ENCODE measurements around the gene PNMA8B.

PNMA8B gene

DNA sequence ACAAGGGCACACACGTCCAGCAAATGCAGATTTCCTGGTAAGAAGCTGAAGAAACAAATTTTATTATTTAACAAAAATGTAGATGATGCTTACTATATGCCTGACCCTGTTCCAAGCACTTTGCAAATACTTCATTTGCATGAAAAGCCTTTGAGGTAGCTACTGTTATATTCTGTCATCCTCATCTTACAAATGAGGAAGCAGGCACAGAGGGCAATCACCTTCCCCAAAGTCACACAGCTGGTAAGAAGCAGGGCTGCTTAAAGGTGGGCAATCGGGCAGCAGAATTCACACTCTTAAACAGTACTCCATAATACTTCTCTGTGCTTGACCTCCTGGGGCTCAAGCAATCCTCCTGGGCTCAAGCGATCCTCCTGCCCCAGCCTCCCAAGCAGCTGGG lies 48.7 kb downstream of the PNMA8B start:
- no peaks in the 10 kb centered on the region for H3K9me3 ChIP-seq (replicated peaks; ENCODE audit: insufficient read depth, low read length)
- no peak overlapping the region for H3K9ac ChIP-seq (ENCODE audit: low read length)
- no peak overlapping the region for H3K27ac ChIP-seq (ENCODE audit: low read length)
- H3K4me3 ChIP-seq (ENCODE audit: low read length) = no peak overlapping the region
- H3K27me3 ChIP-seq (replicated peaks; ENCODE audit: insufficient read depth, low read length) = peaks cover 79% of the 10 kb centered on the region
- H2AFZ ChIP-seq (ENCODE audit: low read length) = no peak overlapping the region
- DNase-seq = no peak
- H3K36me3 ChIP-seq (replicated peaks; ENCODE audit: insufficient read depth, low read length) = no peaks in the 10 kb centered on the region
- H3K9me2 ChIP-seq (replicated peaks; ENCODE audit: insufficient read depth, low read length) = no peaks in the 10 kb centered on the region
- no peaks in the 10 kb centered on the region for H3F3A ChIP-seq (ENCODE audit: insufficient read depth, low read length)
- H3K4me1 ChIP-seq (ENCODE audit: low read length) = no peaks in the 10 kb centered on the region
- no peaks in the 10 kb centered on the region for H4K20me1 ChIP-seq (ENCODE audit: insufficient read depth, low read length)
- H3K79me2 ChIP-seq (ENCODE audit: low read length) = no peaks in the 10 kb centered on the region
- no peak overlapping the region for H3K4me2 ChIP-seq (ENCODE audit: low read depth, low read length)
- no peak for TF ChIP-seq EZH2 (optimal IDR thresholded peaks at IDR 0.05; ENCODE audit: low read depth, low read length)
- no peak for TF ChIP-seq EZH2phosphoT487 (IDR thresholded peaks at IDR 0.05; ENCODE audit: low read length)
- TF ChIP-seq CTCF (IDR thresholded peaks at IDR 0.05; ENCODE audit: low read length) = no peak

DNA sequence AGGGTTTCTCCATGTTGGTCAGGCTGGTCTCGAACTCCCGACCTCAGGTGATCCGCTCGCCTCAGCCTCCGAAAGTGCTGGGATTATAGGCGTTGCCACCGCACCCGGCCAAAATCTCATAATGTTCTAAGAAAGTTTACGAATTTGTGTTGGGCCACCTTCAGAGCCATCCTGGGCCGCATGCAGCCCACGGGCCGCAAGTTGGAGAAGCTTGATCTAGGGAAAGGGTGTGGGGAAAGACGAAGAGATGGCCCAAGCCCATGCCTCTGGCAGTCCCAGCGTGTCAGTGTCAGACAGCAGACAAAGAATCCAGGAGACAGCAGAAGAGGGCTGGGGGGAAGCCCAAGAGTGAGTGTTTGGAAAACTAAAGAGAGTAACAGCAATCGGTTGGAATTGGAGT lies 49.6 kb downstream of the PNMA8B start:
- peaks cover 76% of the 10 kb centered on the region for H3K27me3 ChIP-seq (replicated peaks; ENCODE audit: insufficient read depth, low read length)
- no peak overlapping the region for H3K27ac ChIP-seq (ENCODE audit: low read length)

GRCh38 chr19:46442808-46443450 lies 52.7 kb downstream of the PNMA8B start:
- no peaks in the 10 kb centered on the region for H4K20me1 ChIP-seq (ENCODE audit: insufficient read depth, low read length)
- no peak overlapping the region for H3K27ac ChIP-seq (ENCODE audit: low read length)
- TF ChIP-seq EZH2phosphoT487 (IDR thresholded peaks at IDR 0.05; ENCODE audit: low read length) (no peak), CTCF (IDR thresholded peaks at IDR 0.05; ENCODE audit: low read length) (no peak), EZH2 (optimal IDR thresholded peaks at IDR 0.05; ENCODE audit: low read depth, low read length) (no peak)
- no peak for DNase-seq
- no peaks in the 10 kb centered on the region for H3K79me2 ChIP-seq (ENCODE audit: low read length)
- no peaks in the 10 kb centered on the region for H3K4me1 ChIP-seq (ENCODE audit: low read length)
- peak overlapping the region; percentile 41 for H3K4me2 ChIP-seq (ENCODE audit: low read depth, low read length)
- no peaks in the 10 kb centered on the region for H3K36me3 ChIP-seq (replicated peaks; ENCODE audit: insufficient read depth, low read length)
- H3F3A ChIP-seq (ENCODE audit: insufficient read depth, low read length) = no peaks in the 10 kb centered on the region
- H2AFZ ChIP-seq (ENCODE audit: low read length) = no peak overlapping the region
- H3K9me2 ChIP-seq (replicated peaks; ENCODE audit: insufficient read depth, low read length) = no peaks in the 10 kb centered on the region
- no peak overlapping the region for H3K4me3 ChIP-seq (ENCODE audit: low read length)
- no peak overlapping the region for H3K9ac ChIP-seq (ENCODE audit: low read length)
- H3K27me3 ChIP-seq (replicated peaks; ENCODE audit: insufficient read depth, low read length) = peaks cover 54% of the 10 kb centered on the region
- H3K9me3 ChIP-seq (replicated peaks; ENCODE audit: insufficient read depth, low read length) = no peaks in the 10 kb centered on the region

More for the DNA sequence above, 49.6 kb downstream of the PNMA8B start:
- H3K9ac ChIP-seq (ENCODE audit: low read length) = no peak overlapping the region
- no peak overlapping the region for H2AFZ ChIP-seq (ENCODE audit: low read length)
- H3K4me3 ChIP-seq (ENCODE audit: low read length) = no peak overlapping the region
- no peaks in the 10 kb centered on the region for H4K20me1 ChIP-seq (ENCODE audit: insufficient read depth, low read length)
- DNase-seq = no peak
- H3K4me2 ChIP-seq (ENCODE audit: low read depth, low read length) = no peak overlapping the region
- no peaks in the 10 kb centered on the region for H3K9me2 ChIP-seq (replicated peaks; ENCODE audit: insufficient read depth, low read length)
- TF ChIP-seq EZH2phosphoT487 (IDR thresholded peaks at IDR 0.05; ENCODE audit: low read length) (no peak), CTCF (IDR thresholded peaks at IDR 0.05; ENCODE audit: low read length) (no peak), EZH2 (optimal IDR thresholded peaks at IDR 0.05; ENCODE audit: low read depth, low read length) (no peak)
- no peaks in the 10 kb centered on the region for H3K4me1 ChIP-seq (ENCODE audit: low read length)
- H3F3A ChIP-seq (ENCODE audit: insufficient read depth, low read length) = no peaks in the 10 kb centered on the region
- no peaks in the 10 kb centered on the region for H3K9me3 ChIP-seq (replicated peaks; ENCODE audit: insufficient read depth, low read length)
- no peaks in the 10 kb centered on the region for H3K36me3 ChIP-seq (replicated peaks; ENCODE audit: insufficient read depth, low read length)
- no peaks in the 10 kb centered on the region for H3K79me2 ChIP-seq (ENCODE audit: low read length)

All from MM.1S (cell line).